Aortic smooth muscle cell (primary cell): ENCODE results near the gene SPG7. TPM values are rescaled to one million over a fixed set of nuclear protein-coding genes. Genes with fewer than 3 reads are reported as not detected.

ENCODE experiments used
- total RNA-seq: library from RNA; depleted of rRNA; stranded (reverse); fragments of >200 nt; gene quantifications from 2 replicates; pipeline ENCODE4 v1.2.3, GENCODE V29; 2014

Gene SPG7
- 109 and 122 TPM in 2 replicates for total RNA-seq

DNA sequence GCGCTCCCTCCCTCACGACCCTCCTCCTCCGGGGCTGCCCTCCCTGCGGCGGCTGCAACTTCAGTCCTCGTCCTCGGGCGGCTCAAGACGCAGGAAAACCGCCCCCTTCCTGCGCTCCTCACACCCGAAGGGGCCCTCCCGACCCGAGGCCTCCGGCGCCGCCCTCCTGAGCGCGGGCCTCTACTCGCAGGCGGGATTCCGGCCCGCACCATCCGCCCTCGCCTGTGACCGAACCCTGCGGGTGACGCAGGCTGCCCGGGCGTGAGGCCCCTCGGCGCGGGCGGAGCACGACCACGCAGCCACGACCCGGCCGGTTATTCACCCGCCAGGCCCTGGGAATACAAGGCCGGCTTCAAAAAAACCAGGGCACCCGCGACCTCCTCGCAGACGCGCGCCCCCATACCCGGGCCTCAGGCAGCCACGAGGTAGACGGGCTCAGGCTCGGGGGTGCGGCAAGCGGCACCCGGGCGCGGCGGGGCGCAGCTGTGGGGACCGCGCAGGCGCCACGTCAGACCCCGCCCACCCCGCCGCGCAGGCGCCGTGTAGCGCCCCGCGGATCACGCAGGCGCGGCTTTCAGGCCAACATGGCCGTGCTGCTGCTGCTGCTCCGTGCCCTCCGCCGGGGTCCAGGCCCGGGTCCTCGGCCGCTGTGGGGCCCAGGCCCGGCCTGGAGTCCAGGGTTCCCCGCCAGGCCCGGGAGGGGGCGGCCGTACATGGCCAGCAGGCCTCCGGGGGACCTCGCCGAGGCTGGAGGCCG is at the start of gene SPG7:
TSS of gene SPG7 (plus strand) at position 570 of the 757 bp plus-strand sequence. CDS start at position 585, 15 bp downstream.

DNA sequence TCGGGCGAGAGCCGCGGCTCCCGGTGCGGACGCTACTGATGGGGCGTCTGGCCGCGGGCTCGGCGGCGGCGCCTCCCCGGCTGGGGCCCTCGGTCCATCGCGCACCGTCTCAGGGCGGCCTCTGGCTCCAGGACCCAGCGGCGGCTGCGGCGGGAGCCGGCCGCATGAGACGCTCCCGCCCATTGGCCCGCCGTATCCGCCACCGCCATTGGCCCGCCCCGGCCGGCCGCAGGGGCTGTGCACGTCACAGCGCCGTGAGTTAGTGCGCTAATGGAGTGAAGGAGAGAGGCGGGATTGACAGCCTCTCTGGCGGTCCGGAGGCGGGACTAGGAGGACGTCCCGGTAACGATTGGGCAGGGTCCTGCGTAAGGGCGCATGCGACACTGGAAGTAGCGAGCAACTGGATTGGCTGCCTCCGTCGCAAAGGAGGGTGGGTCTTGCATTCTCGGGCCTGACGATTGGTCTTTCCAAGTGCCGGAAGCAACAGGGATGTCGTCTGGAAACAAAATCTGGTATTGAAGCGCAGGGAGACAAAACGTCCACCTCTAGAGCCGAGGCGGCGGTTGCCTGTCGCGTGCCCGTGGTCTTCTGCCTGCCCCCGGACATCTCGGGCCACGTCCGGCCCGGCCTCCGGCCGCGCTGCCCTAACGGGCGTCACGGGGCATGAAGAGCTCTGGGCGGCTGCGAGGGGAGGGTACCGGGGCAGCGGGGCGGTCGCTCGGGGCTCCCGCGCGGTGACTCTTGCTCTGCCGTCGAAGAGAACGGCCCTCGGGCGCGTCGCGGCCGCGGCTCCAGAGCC is 17.6 kb upstream of the SPG7 start, which contains the start of gene ANKRD11:
TSS of gene ANKRD11 (minus strand) at position 123 of the 799 bp plus-strand sequence. CDS start 173,542 bp downstream, outside the sequence.

DNA sequence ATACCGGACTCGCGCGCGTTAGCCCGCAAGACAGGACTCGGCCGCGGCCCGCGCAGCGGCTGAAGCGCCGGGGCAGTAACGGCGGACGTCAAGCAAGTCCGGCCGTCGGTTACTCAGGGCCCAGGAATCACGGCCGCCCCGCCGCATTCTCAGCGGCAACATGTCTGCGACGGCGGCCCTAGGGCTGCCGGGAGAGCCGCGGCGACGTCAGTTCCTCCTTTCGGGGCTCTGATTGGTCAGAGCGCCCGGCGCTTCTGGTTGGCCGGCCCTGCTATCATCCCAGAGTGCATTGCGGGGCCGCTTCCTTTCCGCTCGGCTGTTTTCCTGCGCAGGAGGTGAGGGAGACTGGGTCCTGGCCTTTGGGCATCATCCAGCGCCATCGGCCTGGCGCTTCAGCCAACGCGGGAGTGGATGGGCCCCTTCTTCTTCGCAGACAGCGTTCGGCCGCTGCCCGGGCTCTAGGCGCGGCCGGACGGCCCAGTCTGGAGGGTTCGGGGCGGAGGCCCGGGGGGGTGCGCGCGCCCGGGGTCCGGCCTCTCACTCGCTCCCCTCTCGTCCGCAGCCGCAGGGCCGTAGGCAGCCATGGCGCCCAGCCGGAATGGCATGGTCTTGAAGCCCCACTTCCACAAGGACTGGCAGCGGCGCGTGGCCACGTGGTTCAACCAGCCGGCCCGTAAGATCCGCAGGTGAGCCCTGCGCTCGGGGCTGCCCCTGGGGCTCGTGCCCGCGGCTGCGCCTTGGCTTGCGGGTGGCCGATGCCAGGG is 52.4 kb downstream of the SPG7 start, which contains the start of gene RPL13:
TSS of gene RPL13 (plus strand) at position 305 of the 764 bp plus-strand sequence. CDS start at position 583, 278 bp downstream.

DNA sequence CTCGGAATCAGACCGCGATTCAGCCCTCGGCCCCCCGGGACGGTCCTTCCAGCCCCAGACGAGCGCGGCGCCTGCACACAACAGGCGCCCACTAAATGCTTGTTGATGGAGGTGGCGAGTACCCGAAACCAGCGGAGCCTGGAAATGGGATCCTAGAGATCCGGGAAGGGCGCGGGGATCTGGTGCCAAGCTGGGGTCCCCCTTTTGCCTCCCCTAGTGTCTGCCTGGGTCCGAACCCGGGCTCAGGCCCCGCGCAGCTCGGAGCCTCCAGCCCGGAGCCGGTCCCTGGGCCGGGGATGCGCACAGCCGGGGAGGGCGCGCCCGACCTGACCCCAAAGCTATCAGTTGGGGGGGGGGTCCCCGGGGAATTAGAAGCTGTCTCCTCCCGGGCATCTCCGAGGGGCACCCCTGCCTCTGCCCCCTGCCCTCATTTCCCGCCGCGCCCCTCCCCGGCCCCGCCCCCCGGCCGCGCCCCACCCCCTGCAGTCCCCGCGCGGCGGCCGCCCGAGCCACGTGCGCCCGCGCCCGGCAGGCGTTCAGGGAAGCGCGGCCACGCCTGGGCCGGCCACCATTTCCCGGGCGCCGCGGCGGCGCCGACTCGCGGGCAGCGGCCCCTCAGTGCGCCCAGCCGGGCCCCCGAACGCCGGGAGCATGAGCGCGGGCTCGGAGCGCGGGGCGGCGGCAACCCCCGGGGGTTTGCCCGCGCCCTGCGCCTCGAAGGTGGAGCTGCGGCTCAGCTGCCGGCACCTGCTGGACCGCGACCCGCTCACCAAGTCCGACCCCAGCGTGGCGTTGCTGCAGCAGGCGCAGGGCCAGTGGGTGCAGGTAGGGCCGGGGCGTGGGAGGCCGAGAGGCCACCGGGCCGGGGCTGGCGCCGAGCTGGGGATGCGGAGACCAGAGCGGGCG is 67.3 kb downstream of the SPG7 start, which contains the start of gene CPNE7:
TSS of gene CPNE7 (plus strand) at position 512 of the 906 bp plus-strand sequence. CDS start at position 652, 140 bp downstream.

Other genes with a start within 250 kb of the SPG7 start
- 49.4 and 65.8 TPM in 2 replicates for gene ANKRD11, start 17.8 kb upstream of the SPG7 start, total RNA-seq
- 2,119 and 2,522 TPM in 2 replicates for gene RPL13, start 52.3 kb downstream of the SPG7 start, total RNA-seq
- 8.9 and 12.2 TPM in 2 replicates for gene CPNE7, start 67.4 kb downstream of the SPG7 start, total RNA-seq
- gene DPEP1, start 105.2 kb downstream of the SPG7 start, total RNA-seq, result not detected in 2 replicates
- 75.3 and 94.5 TPM in 2 replicates for gene CHMP1A, start 149.3 kb downstream of the SPG7 start, total RNA-seq
- gene SPATA33, start 149.4 kb downstream of the SPG7 start, total RNA-seq, result 2.5 and 2.8 TPM in 2 replicates
- gene CDK10, start 178.3 kb downstream of the SPG7 start, total RNA-seq, result 32.9 and 33.2 TPM in 2 replicates
- gene SPATA2L, start 193.3 kb downstream of the SPG7 start, total RNA-seq, result 8.9 and 13.6 TPM in 2 replicates
- gene VPS9D1, start 212.5 kb downstream of the SPG7 start, total RNA-seq, result 7.7 and 9.2 TPM in 2 replicates
- gene ZNF276, start 213.1 kb downstream of the SPG7 start, total RNA-seq, result 13.2 and 14.9 TPM in 2 replicates